ENCODE data around the gene OTUD5.
A peak's percentile ranks its signal among the peaks of the same experiment; 100 is the strongest.
"Not testable (repeated sequence)": the region's sequence is repeated elsewhere in the genome, so short reads cannot be mapped to it uniquely, and the experiment has no call there.

OTUD5 gene

DNA sequence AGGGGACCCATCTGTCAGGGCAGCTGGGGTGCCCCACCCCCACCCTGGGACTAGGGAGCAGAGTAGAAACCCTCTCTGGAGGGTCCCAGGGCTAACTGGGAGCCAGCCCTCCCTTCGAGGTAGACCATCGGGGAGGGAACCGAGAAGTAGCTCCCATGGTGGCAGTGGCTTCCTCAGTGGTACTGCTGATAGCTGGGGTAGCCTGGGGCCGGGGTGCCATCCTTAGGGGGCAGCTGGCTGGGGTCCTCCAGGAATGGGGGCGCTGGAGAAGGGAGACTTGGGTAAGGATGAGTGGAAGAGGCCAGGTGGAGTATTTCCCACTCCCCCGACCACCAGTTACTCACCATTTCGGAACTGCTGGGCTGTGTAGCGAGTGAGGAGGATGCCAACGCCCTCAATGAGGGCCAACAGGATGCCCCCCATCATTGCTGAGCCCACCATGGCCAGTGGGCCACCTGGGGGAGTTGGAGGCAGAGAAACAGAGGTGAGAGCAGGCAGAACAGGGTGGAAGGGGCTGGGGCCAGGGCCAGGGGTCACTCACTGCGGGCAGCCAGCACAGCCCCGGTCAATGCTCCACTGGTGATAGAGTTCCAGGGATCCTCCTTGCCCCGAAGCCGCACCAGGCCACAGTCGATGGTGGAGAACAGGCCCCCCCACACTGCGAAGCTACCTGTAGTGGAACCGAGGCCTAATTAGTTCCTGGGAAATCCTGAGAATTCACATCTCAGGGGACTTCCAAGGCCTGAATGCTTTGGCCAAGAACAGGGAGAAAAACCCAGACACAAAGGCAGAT, 63.7 kb downstream of the OTUD5 start:
- TF ChIP-seq, protein P1, sequence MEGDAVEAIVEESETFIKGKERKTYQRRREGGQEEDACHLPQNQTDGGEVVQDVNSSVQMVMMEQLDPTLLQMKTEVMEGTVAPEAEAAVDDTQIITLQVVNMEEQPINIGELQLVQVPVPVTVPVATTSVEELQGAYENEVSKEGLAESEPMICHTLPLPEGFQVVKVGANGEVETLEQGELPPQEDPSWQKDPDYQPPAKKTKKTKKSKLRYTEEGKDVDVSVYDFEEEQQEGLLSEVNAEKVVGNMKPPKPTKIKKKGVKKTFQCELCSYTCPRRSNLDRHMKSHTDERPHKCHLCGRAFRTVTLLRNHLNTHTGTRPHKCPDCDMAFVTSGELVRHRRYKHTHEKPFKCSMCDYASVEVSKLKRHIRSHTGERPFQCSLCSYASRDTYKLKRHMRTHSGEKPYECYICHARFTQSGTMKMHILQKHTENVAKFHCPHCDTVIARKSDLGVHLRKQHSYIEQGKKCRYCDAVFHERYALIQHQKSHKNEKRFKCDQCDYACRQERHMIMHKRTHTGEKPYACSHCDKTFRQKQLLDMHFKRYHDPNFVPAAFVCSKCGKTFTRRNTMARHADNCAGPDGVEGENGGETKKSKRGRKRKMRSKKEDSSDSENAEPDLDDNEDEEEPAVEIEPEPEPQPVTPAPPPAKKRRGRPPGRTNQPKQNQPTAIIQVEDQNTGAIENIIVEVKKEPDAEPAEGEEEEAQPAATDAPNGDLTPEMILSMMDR (conservative IDR thresholded peaks at IDR 0.05; ENCODE audit: low read depth, low read length), result no peak

DNA sequence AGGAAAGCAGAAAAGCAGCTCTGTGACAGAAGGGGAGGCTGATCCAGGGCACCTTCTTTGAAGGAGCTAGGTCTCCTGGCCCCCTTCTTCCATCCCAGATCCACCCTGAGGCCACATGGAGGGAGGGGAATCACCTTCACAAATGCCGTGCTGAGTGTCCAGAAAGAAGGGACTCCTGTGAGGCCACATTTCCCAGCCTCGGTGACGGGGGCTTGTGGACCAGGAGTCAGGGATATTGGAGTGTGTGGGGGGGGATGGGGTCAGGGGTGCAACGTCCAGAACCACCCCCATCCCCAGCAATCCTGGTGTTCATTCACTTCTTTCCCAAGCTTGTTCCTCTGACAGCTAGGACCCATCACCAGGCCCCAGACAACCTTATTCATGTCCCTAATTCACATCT, 64.5 kb downstream of the OTUD5 start:
- no peak for DNase-seq (ENCODE audit: low read depth)
- TF ChIP-seq, protein P1 (conservative IDR thresholded peaks at IDR 0.05; ENCODE audit: low read depth, low read length), result no peak
- no peak overlapping the region for H3K4me3 ChIP-seq (ENCODE audit: low read length)

More for the DNA sequence above, 63.7 kb downstream of the OTUD5 start:
- H3K4me3 ChIP-seq (ENCODE audit: low read length), result no peak overlapping the region
- no peak for DNase-seq (ENCODE audit: low read depth)

DNA sequence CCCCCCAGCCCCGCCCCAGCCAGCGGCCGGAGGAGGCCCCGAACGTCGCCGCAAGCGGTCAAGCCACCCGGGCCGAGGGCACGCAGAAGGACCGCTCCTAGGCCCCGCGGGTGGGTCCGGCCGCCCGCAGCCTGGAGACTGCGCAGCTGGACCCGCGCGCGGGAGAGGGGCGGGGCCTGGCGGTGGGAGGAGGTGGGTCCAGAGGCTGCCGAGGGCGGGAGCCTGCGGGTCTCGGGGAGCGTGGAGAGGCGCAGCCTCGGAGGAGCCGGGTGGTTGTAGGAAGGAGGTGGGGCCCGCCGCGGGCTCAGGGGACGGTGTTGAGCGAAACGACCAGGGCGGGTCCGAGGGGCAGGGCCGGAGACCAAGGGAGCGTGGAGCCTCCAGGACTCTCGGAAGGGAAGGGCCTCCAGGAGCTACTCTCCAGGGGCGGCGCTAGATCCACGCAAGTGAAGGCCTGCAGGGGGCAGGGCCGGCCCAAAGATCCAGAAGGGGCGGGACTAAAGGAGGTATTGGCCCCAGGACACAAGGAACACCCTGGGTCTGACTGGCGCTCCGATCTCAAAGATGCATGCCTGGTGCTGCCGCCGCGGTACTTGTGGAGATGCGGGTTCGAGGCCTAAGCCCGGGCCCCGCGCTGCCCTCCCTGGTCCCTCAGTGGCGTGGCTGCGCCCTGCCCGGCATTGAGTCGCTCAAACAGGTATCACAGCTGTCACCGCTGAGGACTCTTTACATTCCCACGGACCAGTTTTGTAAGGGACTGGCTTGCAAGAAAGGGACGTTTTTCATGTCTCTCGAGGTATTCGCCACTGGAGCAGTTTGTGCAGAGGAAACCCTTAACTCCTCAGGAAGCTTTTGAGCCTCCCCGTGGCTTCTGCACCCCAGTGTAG, 65.8 kb downstream of the OTUD5 start:
- H3K4me3 ChIP-seq (ENCODE audit: low read length), result peak overlapping the region; percentile 43
- TF ChIP-seq, protein P1 (conservative IDR thresholded peaks at IDR 0.05; ENCODE audit: low read depth, low read length), result peak; percentile 46
- peak; percentile 30 for DNase-seq (ENCODE audit: low read depth)

DNA sequence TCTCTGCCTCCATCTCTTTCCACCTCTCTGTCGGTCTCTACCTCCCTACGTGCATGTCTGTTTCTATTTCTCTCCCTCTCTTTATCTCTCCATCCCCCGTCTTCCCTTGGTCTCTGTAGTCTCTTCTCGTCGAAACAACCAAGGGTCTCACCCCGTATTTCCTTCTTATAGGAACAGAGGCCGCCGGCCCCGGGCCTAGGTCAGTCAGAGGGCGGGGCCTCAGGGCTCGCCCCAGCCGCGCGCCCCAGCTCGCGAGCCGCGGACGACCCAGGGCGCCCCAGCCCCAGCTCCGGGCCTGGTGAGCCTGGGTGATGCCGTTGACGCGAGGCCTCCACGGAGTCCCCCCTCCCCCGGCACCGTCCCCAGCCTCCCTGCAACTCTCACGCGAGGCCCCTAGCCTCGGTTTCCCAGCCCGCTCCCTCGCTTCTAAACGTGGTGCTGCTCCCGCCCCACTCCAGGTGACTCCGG, 66.4 kb downstream of the OTUD5 start:
- peak overlapping the region; percentile 43 for H3K4me3 ChIP-seq (ENCODE audit: low read length)
- DNase-seq (ENCODE audit: low read depth), result no peak
- TF ChIP-seq, protein P1 (conservative IDR thresholded peaks at IDR 0.05; ENCODE audit: low read depth, low read length), result no peak

DNA sequence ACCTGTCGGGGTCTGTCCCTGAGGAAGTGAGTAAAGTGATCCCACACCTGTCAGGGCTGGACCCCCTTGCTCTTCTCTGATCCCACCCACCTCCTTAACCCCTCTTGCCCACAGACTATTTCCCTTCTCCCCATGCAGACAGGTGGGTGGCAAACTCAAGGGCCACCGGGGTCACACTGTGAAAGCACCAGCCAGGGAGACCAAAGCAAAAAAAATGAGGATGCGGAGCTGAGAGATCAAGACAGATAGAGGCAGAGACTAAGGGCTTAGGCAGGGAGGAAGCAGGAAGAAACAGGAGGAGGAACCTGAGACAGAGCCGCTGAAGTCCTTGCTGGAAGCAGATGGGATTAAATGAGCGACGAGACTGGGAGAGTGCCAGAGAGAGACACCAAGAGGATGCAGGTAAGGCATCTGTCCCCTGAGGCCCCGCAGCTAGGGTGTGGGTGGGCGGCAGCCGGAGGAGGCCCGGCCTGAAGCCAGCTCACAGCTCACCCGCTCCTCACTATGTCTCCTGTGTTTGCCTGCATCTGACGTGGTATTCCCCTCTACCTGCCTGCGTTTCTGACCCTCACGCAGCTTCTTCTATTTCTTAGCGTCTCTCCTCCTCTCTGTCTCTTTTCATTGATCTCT, 67.0 kb downstream of the OTUD5 start:
- TF ChIP-seq, protein P1 (conservative IDR thresholded peaks at IDR 0.05; ENCODE audit: low read depth, low read length), result no peak
- H3K4me3 ChIP-seq (ENCODE audit: low read length), result peak overlapping the region; percentile 43
- no peak for DNase-seq (ENCODE audit: low read depth)

DNA sequence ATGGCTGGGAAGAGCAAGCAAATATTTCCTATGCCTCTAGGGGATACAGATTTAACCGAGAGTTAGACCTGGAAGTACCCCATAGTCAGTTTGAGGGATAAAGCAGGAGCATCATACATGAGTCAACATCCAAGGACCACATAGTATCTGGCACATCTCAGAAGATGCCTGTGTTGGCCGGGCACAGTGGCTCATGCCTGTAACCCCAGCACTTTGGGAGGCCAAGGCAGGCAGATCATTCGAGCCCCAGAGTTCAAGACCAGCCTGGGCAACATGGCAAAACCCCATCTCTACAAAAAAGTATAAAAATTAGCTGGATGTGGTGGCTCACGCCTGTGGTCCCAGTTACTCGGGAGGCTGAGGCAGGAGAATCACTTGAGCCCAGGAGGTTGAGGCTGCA, 70.8 kb downstream of the OTUD5 start:
- not testable (repeated sequence) for DNase-seq (ENCODE audit: low read depth); H3K4me3 ChIP-seq (ENCODE audit: low read length)

DNA sequence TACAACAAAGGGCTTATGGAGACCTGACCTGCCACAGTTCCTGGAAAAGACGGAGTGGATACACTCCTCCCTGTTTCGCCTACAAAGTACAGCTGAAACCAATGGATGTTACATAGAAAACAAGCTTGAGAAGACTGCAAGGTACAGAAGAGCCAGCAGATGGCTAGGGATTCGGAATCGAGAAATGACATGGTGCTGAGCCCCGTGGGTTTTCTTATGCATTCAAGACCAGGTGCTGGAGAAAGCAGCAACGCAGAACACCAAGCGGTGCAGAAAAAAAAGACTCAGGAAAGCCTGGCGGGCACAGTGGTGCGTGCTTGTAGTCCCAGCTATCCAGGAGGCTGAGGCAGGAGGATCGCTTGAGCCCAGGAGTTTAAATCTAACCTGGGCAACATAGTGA, 73.7 kb downstream of the OTUD5 start:
- no peak overlapping the region for H3K4me3 ChIP-seq (ENCODE audit: low read length)
- TF ChIP-seq, protein P1 (conservative IDR thresholded peaks at IDR 0.05; ENCODE audit: low read depth, low read length), result no peak
- no peak for DNase-seq (ENCODE audit: low read depth)

DNA sequence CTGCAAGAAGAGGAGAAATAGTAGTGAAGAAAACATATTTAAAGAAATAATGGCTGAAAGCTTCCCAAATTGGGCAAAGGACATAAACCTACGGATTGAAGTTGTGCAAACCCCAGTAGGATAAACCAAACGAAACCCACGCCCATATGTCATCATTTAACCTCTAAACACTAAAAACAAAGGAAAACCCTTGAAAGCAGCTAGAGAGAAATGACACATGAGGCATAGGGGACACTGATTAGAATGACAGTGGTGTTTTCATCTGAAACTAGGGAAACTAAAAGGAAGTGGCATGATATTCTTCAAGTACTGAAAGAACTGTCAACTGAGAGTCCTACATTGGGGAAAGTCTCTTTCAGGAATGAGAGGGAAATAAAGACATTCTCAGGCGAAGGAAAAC, 80.5 kb downstream of the OTUD5 start:
- not testable (repeated sequence) for DNase-seq (ENCODE audit: low read depth); H3K4me3 ChIP-seq (ENCODE audit: low read length)

All from retinal pigment epithelial cell (primary cell).